COLO668 (cell line): Measurements from ENCODE around the gene PCNT.
"Not testable (repeated sequence)": the region's sequence is repeated elsewhere in the genome, so short reads cannot be mapped to it uniquely, and the experiment has no call there.

Source experiments
- DNase-seq: peaks from one replicate; lab custom pipeline; 2025; ENCODE audit not compliant: unreplicated experiment; lab: John Stamatoyannopoulos, UW

PCNT gene

DNA sequence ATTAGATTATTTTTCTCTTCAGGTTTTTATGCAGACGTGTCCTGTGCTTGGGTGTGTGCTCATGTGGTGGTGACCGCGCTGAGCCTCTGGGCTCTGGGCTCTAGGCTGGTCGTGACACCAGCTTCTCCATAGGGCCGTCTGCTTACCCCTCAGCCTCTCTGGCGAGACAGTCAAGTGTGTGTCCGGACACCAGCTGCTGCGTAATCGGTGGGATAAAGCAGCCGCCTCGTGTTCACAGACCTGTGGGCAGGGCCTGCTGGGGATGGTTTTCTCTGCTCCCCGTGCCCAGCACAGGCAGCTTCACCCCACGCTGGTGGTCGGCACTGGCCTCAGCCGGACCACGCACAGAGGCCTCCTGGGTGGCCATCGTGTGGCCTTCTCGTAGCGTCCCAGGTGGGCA is 101.1 kb downstream of the PCNT start:
- no peak for DNase-seq

GRCh38 chr21:46425571-46425970 is 101.6 kb downstream of the PCNT start:
- DNase-seq = no peak

DNA sequence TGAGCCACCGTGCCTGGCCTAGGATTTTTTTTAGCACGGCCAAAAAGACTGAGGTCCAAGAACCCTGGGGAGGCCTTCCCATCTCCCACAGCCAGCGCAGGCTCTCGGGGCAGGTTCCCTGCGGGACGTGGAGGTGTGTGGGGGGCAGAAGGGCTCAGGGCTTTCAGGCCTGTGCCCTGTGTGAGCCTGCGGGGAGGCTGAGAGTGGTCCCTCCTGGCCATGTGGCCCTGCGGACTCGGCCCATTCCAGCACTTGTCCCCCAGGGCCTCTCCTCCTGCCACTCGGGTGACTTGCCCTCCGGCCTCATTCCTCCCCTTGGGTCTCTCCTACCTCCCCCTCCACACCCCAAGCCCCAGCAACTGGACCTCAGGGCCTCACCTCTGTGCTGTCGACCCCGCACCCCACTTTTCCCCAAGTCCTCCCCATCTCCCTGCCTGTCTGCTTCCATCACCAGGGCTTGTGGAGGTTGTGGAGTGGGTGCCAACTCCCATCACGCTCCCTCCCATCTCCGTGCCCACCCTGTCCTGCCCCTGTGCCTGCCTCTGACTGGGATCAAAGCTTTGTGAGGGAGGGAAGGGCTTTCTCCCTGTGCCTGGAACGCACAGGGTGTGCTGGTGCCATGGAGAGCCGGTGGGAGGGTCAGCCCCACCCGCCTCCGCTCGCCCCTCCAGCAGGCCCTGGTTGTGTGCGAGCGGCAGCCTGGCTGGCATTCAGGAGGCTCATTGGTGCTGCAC is 102.5 kb downstream of the PCNT start:
- no peak for DNase-seq

DNA sequence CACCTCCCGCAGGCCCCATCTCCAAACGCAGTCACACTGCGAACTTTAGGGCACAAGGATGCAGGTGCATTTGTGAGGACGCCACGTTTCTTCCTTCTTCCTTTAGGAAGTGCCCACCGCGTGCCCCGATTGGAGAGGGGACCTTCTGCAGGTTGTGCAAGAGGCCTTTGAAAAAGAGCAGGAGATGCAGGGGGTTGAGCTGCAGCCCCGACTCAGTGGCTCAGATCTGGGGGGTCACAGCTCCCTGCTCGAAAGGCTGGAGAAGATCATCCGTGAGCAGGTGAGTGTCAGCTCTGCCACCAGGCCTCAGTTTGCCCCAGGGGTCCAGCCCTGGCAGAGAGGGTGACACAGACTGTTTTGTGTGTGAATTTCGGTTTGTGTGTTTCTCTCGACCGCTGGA is 103.6 kb downstream of the PCNT start:
- no peak for DNase-seq

DNA sequence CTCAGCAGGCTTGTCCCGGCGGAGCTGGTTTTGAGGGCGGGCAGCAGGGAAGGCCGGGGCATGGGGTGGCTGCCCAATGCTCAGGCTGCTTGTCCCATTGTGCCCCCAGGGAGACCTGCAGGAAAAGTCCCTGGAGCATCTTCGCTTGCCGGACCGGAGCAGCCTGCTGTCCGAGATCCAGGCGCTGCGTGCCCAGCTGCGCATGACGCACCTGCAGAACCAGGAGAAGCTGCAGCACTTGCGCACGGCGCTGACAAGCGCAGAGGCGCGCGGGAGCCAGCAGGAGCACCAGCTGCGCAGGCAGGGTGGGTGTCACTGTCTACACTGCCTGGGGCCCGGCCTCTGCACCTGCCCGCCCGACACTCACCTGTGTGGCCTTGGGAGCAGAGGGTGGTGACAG is 104.3 kb downstream of the PCNT start:
- no peak for DNase-seq

DNA sequence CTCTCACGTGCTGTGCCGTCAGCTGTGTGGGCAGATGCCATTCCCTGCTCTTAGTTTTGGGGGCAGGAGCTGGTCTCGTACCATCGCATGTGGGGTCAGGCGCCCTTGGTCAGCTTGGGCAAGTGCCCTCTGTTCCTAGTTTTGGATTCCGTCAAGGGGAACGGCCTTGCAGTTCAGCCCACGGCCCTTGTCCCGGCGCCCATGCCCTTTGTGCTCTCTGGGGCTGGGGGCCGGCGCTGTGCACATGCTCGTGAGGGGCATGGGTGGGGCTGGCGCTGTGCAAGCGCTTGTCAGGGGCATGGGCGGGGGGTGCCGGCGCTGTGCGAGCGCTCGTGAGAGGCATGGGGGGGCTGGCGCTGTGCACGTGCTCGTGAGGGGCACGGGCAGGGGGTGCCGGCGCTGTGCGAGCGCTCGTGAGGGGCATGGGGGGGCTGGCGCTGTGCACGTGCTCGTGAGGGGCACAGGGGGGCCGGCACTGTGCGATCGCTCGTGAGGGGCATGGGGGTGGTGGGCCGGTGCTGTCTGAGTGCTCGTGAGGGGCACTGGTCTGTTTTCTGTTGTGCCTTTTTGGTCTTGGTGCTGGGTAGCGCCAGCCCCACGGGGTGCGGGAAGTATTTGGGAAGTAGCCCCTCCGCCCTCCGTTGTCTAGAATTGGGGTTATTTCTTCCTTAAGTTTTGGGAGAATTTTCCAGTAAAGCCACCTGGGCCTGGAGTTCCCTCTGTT is 105.2 kb downstream of the PCNT start:
- no peak for DNase-seq

DNA sequence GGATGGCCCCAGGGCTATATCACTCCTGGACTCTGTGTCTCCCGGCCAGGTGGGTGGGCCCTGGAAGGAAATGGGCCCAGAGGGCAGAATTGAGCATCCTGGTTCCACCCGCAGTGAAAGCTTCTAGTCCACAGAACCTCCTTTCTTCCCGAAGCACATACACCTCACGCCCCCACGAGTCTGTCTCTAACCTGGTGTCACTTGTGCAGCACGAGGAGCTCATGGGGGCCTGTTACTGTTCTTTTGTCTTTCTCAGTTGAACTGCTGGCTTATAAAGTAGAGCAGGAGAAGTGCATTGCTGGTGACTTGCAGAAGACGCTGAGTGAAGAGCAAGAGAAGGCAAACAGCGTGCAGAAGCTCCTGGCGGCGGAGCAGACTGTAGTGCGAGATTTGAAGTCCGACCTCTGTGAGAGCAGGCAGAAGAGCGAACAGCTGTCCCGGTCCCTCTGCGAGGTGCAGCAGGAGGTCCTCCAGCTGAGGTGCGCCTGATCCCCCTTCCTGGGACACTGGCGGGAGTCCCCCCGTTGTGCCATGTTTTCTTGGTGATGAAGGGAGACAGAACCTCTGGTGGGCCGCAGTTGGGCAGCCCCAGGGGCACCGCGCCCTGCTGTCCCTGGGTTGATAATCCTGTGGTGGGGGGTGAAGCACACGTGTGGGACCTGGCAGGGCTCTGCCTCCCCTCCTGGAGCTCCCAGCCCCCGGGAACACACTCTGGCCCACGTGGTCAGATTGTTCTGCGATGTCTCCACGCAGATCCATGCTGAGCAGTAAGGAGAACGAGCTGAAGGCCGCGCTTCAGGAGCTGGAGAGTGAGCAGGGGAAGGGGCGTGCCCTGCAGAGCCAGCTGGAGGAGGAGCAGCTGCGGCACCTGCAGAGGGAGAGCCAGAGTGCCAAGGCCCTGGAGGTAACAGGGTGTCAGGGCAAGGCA is 106.1 kb downstream of the PCNT start:
- DNase-seq = no peak

DNA sequence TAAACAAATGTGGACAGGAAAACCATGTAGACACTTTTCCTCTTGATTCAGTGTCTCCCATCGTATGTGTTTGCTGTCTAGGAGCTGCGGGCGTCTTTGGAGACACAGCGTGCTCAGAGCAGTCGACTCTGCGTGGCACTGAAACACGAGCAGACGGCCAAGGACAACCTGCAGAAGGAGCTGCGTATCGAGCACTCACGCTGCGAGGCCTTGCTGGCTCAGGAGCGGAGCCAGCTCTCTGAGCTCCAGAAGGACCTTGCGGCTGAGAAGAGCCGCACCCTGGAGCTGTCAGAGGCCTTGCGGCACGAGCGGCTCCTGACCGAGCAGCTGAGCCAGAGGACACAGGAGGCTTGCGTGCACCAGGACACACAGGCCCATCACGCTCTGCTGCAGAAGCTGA is 107.5 kb downstream of the PCNT start:
- DNase-seq = no peak

- DNase-seq = no peak
These were observed 108.0 kb downstream of the PCNT start for GRCh38 chr21:46431884-46432488.

- DNase-seq = not testable (repeated sequence)
These were observed 109.2 kb downstream of the PCNT start for GRCh38 chr21:46433116-46433515.

GRCh38 chr21:46434322-46434958 is 110.5 kb downstream of the PCNT start:
- DNase-seq = no peak

GRCh38 chr21:46435786-46436227 is 111.9 kb downstream of the PCNT start:
- DNase-seq = no peak

DNA sequence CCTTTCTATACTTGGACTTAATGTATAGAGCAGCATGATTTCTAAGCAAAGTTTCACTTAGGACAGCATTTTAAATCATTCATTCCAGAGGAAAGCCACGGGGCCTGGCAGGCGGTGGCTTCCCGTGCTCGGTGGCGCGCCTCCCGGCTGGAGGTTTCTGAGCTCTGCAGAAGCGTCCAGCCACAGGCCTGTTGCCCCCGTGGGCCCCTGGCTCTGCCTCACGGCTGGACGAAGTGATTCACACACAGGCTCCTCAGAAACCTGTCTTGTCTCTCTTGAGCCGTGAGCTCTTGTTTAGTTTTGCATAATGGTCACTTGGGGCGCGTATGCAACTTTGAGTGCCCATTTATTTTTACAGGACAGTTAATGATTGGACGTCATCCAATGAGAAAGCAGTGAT is 112.7 kb downstream of the PCNT start:
- no peak for DNase-seq

- DNase-seq = no peak
These were observed 113.1 kb downstream of the PCNT start for GRCh38 chr21:46437096-46437498.

GRCh38 chr21:46437511-46437910 is 113.6 kb downstream of the PCNT start:
- DNase-seq = no peak

DNA sequence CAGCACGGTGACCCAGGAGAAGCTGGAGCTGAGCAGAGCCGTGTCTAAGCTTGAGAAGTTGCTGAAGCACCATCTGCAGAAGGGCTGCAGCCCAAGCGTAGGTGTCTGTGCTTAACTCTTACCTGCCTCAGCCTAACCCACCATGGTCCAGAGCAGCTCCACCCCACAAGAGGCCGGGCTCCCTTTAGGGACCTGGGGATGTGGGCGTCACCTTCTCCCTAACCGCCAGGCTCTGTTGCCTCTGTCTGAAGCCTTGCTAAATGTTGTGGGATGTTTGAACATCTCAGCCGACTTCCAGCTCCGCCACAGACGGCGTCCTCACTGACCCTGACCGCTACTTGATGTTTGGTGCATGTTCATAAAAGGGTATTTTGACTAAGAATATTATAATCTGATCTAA is 114.3 kb downstream of the PCNT start:
- DNase-seq = no peak

- DNase-seq = no peak
These were observed 116.0 kb downstream of the PCNT start for GRCh38 chr21:46439906-46440305.

- no peak for DNase-seq
These were observed 117.4 kb downstream of the PCNT start for GRCh38 chr21:46441331-46441730.

GRCh38 chr21:46441961-46442498 is 118.1 kb downstream of the PCNT start:
- no peak for DNase-seq

GRCh38 chr21:46442938-46443337 is 119.0 kb downstream of the PCNT start:
- DNase-seq = no peak
